Measurements from ENCODE around the gene FSD1L.
"Not testable (repeated sequence)": the region's sequence is repeated elsewhere in the genome, so short reads cannot be mapped to it uniquely, and the experiment has no call there.

The FSD1L gene

DNA sequence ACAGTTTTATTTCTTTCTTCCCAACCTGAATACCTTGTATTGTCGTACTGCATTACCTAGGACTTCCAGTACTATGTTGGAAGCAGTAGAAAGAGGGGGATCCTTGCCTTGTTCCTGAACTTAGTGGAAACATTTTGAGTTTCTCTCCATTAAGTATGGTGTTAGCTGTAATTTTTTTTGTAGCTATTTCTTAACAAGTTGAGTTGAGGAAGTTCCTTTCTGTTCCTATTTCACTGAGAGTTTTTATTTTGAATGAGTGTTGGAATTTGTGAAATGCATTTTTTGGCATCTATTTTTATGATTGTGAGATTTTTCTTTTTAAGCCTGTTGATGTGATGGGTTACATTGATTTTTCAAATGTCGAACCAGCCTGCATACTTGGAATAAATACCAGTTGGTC lies 49.0 kb downstream of the FSD1L start:
- DNase-seq, result no peak

DNA sequence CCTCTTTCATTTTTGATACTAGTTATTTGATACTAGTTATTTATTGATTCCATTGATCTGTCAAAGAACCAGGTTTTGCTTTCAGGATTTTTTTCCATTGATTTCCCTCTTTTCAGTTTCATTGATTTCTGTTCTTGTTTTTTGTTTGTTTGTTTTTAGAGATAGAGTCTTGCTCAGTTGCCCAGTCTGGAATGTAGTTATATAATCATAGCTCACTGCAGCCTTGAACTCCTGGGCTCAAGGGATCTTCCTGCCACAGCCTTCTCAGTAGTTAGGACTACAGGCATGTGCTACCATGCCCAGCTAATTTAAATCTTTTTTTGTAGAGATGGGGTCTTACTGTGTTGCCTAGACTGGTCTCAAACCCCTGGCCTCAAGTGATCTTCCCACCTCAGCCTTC lies 49.9 kb downstream of the FSD1L start:
- no peak for DNase-seq

DNA sequence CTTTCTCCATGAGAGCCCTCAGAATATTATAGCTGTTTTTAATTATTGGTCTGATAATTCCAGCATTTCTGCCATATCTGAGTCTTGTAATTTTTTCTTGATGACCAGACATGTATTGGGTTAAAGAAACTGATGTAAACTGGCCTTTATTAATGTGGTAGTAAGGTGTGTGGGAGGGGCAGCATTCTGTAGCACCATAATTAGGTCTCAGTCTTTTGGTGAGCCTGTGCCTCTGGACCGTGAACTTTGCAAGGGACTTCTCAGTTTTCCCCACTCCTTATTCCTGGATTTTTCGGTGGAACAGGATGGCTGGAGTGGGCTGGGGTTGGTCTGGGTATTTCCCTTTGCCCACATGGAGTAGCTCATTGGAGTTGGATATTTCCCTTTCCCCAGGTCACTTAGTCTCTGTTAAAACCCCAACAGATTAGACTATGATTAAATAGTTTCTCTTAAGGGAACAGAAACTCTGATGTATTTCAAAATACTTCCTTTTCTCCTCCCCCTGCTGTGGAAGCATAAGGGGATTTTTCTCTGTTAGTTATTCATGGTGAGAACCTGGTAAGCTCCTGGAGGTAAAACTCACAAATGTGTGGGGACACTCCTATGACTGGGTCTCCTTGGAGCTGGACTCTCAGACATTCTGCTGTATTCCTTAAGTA lies 52.4 kb downstream of the FSD1L start:
- no peak for DNase-seq

DNA sequence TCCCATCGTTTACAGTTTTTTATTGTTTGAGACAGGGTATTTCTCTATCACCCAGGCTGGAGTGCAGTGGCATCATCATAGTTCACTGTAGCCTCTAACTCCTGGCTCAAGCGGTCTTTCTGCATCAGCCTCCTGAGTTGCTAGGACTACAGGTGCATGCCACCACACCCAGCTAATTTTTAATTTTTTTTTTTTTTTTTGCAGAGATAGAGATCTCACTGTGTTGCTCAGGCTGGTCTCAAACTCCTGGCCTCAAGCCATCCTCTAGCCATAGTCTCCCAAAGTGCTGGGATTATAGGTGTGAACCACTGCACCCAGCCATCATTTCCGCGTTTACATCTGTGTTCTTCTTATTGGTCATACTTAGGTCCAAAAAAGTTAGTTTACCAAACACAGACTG lies 53.6 kb downstream of the FSD1L start:
- DNase-seq, result no peak

DNA sequence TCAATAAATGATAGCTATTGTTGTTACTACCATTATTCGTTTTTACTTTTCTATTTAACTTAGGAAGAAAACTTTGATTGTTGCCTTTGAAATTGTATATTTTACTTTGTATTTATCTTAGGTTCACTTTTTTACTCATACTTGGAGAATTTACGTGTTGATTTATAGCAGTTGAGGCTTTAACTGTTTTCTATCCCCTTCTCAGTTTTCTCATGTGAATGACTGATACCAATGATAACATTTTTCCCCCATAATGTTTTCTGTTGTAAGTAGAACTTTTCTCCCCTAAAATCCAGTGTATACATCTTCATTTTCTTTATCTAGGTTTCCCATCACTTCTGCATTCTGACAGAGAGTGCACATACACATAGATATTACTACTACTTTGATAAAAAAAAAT lies 54.4 kb downstream of the FSD1L start:
- no peak for DNase-seq

DNA sequence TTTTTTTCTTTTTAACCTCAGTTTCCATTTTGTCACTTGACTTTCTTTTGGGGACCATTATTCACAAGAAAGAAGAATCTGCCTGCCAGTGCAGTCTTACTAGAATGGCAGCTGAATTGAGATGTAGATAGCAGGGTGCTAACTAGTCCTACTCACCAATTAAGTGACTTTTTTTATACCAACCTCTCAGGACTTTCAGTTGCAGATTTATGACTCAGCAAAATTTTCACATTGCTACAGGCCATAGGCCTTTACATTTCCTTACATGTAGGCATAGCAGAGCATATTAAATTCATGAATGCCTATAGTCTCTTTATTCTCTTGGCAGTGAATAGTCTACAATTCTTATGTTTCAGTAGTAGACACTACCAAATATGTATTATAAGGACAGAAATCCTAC lies 56.0 kb downstream of the FSD1L start:
- peak in 3 of 6 experiments; percentile 11 to 59 (median 43) for DNase-seq

DNA sequence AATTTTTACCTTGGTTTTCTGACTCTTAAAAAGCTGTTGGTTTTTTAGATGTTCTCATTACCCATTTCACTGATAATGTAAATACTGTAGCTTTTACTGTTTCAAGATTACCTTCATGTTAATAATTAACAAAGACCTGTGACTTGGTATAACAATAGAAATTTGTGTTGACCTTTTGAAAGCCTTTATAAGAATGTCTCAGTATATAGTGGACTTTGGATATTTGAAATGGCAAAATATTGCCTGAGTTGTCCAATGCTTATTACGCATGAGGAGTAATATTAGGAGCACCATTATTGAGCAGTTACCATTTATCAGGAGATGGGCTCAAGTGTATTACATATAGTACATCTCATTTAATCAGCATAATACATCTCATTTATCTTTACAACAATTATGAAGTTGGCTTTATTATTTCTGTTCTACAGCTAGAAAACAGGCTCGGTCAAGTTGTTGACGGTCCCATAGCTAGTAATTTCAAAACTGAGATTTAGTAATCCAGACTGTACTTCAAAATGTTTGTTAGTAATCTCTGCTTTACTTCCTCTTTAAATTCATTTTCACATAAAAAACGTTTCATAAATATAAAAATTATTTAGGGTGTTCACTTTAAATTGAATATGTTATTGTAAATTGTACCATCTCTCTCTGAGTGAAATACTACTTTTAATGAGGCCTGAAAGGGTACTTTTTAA lies 59.4 kb downstream of the FSD1L start:
- DNase-seq, result no peak

DNA sequence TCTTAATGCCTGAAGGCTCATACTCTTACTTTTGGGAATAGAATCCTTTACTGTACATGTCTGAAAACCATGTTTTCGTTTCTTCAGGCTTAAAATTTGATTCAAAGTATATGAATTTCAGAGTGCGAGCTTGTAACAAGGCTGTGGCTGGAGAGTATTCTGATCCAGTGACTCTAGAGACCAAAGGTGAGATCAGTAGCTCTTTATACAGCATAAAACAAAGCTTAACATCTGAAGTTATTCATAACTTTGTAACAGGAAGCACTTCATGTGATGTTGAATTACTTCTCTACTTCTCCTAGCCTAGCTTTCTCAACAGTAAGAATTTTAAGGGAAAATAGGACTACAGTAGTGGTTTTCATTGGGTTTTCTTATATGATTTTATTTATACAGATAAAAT lies 60.7 kb downstream of the FSD1L start:
- no peak for DNase-seq

DNA sequence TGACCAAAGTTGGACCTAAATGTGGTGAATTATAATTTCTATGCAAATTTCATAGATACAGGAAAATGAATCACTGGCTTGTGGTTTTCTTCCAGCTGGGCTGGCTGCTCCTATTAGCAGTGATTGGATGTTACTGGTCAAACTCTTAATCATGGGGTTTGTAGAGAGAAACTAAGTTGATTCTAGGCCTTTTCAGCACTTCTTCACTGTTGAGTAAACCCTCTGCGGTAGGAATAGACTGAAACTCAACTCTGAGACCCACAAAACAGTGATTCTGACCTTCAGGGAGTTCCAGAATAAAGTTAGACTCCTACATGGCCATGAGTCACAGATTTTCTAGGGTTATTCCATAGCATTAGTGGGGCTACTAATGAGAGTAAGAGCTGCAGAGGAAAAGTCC lies 62.2 kb downstream of the FSD1L start:
- DNase-seq, result no peak

DNA sequence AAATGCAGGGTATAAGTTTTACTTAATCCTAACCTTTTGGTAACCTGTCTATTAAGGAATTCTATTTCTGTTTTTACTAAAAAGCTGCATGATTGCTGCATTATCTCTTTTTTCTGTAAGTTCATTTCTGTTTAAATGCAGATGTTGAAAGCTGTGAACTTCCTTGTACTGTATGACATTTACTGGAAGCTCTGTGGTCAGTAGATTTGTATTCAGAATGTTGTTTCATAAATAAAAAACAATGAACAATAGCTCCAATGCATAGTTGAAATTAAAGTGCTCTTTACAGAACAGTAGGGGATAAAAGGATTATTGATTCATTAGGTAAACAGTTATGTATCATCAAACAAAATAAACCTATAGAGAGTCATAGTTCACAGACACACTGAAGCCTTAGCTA lies 63.6 kb downstream of the FSD1L start:
- no peak for DNase-seq

DNA sequence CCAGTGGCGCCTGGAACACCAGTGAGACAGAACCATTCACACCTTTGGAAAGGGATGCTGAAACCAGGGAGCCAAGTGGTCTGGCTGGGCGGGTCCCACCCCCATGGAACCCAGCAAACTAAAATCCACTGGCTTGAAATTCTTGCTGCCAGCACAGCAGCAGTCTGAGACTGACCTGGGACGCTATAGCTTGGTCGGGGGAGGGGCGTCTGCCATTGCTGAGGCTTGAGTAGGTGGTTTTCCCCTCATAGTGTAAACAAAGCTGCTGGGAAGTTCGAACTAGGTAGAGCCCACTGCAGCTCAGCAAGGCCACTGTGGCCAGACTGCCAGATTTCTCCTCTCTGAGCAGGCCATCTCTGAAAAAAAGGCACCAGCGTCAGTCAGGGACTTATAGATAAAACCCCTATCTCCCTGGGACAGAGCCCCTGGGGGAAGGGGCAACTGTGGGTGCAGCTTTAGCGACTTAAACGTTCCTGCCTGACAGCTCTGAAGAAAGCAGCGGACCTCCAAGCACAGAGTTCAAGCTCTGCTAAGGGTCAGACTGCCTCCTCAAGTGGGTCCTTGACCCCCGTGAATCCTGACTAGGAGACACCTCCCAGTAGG lies 68.1 kb downstream of the FSD1L start:
- DNase-seq, result no peak

DNA sequence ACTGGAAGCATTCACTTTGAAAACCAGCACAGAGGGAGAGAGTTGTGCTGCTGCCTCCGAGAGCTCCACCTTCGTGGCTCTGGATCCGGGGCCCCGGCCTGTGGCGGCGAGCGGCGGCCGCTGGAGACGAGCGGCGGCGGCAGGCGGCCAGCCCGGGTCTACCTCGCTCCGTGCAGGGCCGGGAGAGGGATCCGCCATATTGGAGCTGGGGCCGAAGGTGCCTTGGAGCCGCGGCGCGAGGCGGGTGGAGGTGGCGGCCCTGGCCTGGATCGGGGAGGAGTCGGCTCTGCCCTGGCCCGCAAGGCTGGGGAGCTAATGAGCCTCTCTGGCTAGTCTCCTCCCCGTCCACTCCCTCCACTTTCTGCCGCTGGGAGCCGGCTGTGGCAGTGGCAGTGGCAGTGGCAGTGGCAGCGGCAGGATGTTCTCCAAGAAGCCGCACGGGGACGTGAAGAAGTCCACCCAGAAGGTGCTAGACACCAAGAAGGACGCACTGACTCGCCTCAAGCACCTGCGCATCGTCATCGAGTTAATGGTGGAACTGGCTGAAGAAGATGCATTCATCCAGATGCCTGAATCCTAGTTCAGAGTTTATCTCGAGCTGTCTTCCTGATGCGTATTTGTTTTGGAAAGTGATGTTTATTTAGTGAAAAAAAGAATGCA lies 72.0 kb downstream of the FSD1L start:
- DNase-seq, result peak in 3 of 6 experiments; percentile 15 to 23 (median 16)

DNA sequence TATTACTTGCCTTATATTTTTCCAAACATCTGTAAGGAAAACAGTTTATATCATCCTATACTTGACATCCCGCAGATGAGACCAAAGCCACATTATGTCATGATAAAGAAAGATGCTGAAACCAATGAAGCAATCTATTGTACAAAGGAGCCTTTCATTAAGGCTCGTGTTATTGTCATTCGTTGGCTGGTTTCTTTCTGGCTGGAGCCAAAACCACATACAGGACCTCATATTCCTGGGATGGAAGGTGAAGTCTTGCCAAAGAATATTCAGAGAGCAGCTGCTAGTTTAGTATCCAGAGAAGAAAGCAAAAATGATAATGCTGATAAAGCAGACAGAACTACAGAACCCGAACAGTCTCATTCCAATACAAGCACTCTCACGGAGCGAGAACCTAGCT lies 73.2 kb downstream of the FSD1L start:
- DNase-seq, result not testable (repeated sequence)

DNA sequence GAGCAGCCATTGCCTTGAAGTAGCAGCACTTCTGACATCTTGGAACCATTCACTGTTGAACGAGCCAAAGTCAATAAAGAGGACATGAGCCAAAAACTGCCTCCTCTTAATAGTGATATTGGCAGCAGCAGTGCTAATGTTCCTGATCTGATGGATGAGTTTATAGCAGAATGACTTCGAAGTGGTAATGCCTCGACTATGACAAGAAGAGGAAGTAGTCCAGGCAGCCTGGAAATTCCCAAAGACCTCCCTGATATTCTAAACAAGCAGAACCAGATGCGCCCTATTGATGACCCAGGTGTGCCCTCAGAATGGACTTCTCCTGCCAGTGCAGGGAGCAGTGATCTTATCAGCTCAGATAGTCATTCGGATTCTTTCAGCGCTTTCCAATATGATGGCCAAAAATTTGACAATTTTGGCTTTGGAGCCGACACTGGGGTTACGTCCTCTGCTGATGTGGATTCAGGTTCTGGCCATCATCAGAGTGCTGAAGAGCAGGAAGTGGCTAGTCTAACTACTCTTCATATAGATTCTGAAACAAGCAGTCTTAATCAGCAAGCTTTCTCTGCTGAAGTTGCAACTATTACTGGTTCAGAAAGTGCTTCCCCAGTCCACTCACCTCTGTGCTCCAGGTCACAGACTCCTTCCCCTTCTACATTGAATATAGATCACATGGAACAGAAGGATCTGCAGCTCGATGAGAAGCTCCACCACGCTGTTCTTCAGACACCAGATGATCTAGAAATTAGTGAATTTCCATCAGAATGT lies 75.0 kb downstream of the FSD1L start:
- not testable (repeated sequence) for DNase-seq

DNA sequence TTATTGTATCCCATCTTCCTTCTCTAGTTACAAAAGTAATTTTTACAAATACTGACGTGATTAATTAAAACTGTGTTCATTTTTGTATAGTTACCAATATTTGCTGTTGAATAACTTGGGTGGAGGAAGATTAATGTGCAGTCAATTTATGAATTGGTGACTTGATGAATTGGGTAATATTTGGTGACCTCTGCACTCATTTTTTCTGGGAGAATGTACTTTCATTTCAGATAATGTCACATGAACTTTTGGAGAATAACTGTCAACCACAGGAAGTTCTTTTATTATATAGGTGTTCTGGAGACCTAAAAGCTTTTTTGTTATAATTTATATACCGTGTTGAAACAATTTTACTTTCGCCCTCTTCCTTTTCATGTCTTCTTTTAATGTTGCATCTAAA lies 83.7 kb downstream of the FSD1L start:
- DNase-seq, result no peak

DNA sequence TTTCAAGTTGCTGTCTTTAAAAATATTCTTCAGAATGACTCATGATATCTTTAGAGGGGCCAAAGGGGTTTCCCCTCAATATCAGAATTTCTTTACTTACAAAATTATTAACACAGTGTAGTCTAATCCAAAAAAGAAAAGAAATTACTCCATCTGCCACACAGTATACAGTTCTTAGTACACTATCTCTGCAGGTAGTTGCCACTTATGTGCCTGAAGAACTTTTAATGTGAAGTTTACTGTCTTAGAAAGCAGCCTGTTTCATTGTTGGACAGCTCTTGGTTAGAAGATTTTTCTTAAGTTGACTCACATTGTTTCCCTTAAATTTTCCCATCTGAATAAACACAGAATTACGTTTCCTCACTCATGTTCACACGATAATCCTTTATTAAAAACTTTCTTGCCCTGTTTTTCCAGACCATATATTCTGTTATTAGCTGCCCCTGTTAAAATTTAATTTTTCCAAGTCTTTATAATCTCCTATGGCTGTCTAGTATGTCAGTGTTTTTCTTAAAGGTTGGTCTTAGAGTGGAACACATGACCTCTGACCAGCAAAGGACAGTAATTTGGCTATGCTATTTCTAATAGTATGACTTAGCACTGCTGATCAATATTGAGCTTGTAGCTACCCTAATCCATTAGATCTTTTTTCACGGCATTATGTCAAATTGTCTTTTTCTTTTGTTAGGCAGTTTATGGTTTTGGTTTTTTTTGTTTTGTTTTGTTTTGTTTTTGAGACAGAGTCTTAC lies 88.3 kb downstream of the FSD1L start:
- no peak for DNase-seq

DNA sequence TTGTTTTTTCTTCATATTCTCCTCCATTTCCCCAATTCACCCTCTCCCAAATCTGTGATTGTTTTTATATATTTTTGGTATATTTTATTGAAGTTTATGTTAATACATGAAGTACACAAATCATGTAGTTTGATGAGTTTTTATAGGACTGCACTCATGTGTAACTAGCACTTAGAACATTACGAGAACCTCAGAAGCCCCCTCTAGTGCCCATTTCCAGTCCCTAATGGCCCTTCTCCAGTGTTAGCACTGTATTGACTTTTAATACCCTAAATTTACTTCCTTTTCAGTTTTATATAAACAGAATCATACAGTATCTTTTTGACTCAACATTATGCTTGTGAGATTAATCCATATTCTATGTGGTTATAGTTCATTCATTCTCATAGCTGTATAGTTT lies 91.6 kb downstream of the FSD1L start:
- no peak for DNase-seq

DNA sequence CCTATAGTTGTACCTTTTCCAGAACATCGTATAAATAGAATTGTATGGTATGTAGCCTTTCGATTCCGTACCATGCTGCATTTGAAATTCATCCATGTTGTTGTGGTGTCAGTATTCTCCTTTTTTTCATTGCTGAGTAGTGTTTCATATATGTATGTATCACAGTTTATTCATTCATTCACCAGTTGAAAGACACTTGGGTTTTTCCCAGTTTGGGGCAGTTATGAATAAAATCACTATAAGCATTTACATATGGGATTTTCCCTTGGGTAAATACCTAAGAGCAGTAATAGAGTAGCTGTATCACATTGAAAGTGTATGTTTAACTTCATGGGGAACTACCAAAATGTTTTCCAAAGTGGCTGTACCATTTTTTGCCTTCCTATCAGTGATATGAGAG lies 94.0 kb downstream of the FSD1L start:
- no peak for DNase-seq

DNA sequence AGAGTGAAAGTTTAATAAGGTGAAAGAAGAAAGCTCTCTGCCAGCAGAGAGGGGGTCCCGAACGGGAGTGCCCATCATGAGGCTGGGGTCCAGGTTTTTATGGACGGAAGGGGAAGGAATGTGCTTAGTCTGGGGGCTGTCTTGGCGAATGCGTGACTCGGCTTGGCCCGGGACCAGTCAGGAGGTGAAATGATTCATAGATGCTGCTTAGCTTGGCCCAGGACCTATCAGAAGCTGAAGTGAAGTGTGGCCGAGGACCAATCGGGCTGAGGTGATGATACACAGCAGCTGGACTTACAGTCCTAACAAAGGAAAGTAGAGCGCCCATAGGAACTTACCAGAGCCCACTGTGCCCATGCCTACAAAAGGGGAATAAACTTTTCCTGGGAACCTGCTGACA lies 106.2 kb downstream of the FSD1L start:
- DNase-seq, result no peak

DNA sequence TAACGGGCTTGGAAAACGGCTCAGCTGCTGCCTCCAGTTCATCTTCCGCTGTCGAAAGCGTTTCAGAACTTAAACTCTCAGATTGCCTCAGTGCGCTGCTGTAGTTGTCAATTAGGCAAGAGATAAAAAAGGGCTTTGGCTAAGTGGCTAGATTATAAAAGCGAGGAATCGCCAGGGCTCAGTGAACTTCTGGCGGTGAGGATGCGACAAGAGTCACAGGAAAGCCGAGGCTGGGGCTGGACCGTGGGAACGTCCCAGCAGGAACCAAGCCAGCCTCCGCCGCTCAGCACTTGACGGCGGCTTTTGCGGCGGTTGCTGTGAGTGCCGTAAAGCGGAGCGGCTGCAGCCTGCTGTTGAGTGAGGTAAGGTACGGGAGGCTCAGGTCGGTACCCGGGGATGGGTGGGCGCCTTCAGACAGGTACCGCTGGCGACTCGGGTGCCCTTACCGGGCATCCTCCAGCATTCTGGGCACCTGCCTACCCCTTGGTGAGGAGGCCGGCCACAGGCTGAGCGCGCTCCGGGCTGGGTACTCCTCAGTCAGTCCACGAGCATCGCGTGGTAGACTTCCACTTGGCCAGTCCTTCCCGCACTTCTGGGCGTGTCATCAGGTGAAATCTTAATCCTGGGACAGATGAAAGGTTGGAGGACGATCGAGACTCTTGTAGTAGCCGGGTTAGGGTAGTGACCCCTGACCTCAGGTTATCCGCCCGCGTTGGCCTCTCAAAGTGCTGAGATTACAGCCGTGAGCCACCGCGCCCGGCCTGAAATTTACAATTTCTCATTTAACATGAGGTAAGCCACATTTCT lies 110.2 kb downstream of the FSD1L start, which contains the start of gene FKTN:
Gene FKTN, plus strand, starts transcription at position 328 of the 807 bp plus-strand sequence. CDS start 16,902 bp downstream, outside the sequence.
- peak; percentile 58 to 84 (median 70) for DNase-seq

DNA sequence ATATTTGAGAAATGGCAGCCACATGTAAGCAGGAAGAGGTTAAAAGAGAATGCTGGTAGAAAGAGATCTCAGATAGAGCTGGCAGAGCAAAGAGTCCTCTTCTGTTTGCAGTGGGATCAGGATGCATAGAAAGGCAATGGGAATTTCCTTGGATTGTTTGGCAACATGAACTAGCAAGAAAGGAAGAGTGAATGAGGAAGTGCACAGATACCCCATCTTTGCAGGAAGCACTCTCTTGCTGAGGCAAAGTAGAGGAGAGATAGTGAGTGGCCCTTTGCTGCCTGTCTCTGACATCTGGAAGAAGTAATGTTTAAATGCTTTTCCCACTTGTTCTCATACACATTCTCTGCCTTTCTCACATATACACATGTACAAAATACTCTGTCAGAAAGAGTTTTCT lies 124.6 kb downstream of the FSD1L start:
- DNase-seq, result no peak

Measured in stimulated activated naive CD4-positive, alpha-beta T cell (primary cell).